ENCODE data around the gene CAPG. TPM values are rescaled to one million over a fixed set of nuclear protein-coding genes. Genes with fewer than 3 reads are reported as not detected.

Gene CAPG
- total RNA-seq, 1 experiment from 2014 or later: 202 TPM

DNA sequence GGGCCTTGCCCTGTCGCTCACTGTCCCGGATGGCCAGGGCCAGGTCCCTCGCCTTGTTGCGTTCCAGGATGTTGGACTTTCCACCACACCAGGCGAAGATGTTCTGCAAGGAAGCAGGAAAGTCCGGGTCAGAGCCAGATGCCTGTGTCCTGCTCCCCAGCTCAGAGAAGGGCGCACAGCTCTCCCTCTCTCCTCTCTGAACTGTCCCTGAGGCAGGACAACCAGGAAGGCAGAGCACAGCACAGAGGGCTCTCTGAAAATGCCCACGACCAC, 11.0 kb downstream of the CAPG start:
- in situ Hi-C loops (cut with HindIII; ENCODE audit: low pct_unique_long_range_greater_than_20kb, low sequenced_read_pairs) (no loop called here), intact Hi-C loops (cut with micrococcal nuclease; ENCODE audit: unreplicated experiment) (no loop called here)
- DNase-seq (ENCODE audit: low read depth, low spot score): no peak
- ChIA-PET POLR2A (no interaction called here), CTCF (no interaction called here)
- no peaks in the 10 kb centered on the region for H3K4me1 ChIP-seq (ENCODE audit: control insufficient read depth, insufficient read depth, low read length)
- TF ChIP-seq SIN3A (IDR thresholded peaks at IDR 0.05; ENCODE audit: borderline replicate concordance, insufficient read depth, low read depth, low read length): no peak
- TF ChIP-seq TCF7L2 (IDR thresholded peaks at IDR 0.05; ENCODE audit: low read depth, low read length): no peak
- TF ChIP-seq POLR2AphosphoS5 (IDR thresholded peaks at IDR 0.05; ENCODE audit: low read depth, low read length): no peak
- TF ChIP-seq, protein P1, sequence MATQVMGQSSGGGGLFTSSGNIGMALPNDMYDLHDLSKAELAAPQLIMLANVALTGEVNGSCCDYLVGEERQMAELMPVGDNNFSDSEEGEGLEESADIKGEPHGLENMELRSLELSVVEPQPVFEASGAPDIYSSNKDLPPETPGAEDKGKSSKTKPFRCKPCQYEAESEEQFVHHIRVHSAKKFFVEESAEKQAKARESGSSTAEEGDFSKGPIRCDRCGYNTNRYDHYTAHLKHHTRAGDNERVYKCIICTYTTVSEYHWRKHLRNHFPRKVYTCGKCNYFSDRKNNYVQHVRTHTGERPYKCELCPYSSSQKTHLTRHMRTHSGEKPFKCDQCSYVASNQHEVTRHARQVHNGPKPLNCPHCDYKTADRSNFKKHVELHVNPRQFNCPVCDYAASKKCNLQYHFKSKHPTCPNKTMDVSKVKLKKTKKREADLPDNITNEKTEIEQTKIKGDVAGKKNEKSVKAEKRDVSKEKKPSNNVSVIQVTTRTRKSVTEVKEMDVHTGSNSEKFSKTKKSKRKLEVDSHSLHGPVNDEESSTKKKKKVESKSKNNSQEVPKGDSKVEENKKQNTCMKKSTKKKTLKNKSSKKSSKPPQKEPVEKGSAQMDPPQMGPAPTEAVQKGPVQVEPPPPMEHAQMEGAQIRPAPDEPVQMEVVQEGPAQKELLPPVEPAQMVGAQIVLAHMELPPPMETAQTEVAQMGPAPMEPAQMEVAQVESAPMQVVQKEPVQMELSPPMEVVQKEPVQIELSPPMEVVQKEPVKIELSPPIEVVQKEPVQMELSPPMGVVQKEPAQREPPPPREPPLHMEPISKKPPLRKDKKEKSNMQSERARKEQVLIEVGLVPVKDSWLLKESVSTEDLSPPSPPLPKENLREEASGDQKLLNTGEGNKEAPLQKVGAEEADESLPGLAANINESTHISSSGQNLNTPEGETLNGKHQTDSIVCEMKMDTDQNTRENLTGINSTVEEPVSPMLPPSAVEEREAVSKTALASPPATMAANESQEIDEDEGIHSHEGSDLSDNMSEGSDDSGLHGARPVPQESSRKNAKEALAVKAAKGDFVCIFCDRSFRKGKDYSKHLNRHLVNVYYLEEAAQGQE (IDR thresholded peaks at IDR 0.05; ENCODE audit: insufficient read depth in 1 of 2, low read depth in 2 of 2, low read length in 1 of 2): no peak
- TF ChIP-seq, protein P2, sequence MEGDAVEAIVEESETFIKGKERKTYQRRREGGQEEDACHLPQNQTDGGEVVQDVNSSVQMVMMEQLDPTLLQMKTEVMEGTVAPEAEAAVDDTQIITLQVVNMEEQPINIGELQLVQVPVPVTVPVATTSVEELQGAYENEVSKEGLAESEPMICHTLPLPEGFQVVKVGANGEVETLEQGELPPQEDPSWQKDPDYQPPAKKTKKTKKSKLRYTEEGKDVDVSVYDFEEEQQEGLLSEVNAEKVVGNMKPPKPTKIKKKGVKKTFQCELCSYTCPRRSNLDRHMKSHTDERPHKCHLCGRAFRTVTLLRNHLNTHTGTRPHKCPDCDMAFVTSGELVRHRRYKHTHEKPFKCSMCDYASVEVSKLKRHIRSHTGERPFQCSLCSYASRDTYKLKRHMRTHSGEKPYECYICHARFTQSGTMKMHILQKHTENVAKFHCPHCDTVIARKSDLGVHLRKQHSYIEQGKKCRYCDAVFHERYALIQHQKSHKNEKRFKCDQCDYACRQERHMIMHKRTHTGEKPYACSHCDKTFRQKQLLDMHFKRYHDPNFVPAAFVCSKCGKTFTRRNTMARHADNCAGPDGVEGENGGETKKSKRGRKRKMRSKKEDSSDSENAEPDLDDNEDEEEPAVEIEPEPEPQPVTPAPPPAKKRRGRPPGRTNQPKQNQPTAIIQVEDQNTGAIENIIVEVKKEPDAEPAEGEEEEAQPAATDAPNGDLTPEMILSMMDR (IDR thresholded peaks at IDR 0.05): no peak
- ATAC-seq: no peak
- H3K36me3 ChIP-seq (ENCODE audit: control insufficient read depth, insufficient read depth, low read length): no peaks in the 10 kb centered on the region
- no peak overlapping the region for H3K27ac ChIP-seq (ENCODE audit: low read length)
- H3K4me3 ChIP-seq (ENCODE audit: low read depth in 2 of 2, low read length in 2 of 2): no peak overlapping the region
- H3K27me3 ChIP-seq (ENCODE audit: control insufficient read depth, insufficient read depth, low read length): no peaks in the 10 kb centered on the region
- no peaks in the 10 kb centered on the region; the same call in 1 of the 2 replicates for H3K9me3 ChIP-seq (ENCODE audit: control insufficient read depth, insufficient read depth, low read depth, low read length)
- no TSS peak for BruUV-seq (replicated peaks)

DNA sequence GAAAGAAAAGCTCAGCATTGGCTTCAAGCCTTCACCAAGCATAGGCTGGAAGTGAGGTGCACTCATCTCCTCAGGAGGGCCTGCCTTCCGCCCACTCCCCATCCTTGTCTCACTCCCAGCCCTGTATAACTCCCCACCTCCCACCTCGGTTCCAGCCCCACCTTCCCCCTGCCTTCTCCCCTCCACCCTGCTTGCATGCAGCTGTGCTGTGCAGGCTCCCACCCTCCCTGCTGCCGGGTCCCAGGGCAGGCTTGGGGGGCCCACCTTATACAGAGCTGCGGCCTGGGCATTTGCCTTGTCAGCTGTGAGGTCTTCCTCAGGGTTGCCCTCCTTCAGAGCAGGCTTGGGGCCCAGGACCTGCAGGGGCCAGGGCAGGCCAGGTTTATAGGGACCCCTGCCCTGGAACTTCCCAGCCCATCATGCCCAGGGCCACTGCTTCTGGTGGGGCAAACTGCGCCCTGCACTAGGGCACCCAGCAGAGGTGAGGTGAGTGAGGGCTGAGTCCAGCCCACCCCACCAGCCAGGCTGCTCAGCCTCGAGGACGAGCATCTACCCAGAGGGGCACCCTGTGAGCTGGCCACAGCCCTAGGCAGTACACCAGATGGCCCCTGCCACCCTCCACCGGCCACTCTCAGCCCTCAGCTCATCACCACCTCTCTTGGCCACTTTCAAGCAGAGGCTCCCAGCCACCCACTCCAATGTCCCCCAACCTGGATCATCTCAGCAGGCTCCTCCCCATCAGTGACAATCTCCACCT, 11.6 kb downstream of the CAPG start:
- intact Hi-C loops (cut with micrococcal nuclease; ENCODE audit: unreplicated experiment) (no loop called here), in situ Hi-C loops (cut with HindIII; ENCODE audit: low pct_unique_long_range_greater_than_20kb, low sequenced_read_pairs) (no loop called here)
- no peak for DNase-seq (ENCODE audit: low read depth, low spot score)
- no TSS peak for BruUV-seq (replicated peaks)
- Histone ChIP-seq H3K4me3 (ENCODE audit: low read depth in 2 of 2, low read length in 2 of 2) (no peak overlapping the region), H3K27ac (ENCODE audit: low read length) (no peak overlapping the region), H3K9me3 (ENCODE audit: control insufficient read depth, insufficient read depth, low read depth, low read length) (no peaks in the 10 kb centered on the region), H3K4me1 (ENCODE audit: control insufficient read depth, insufficient read depth, low read length) (no peaks in the 10 kb centered on the region), H3K27me3 (ENCODE audit: control insufficient read depth, insufficient read depth, low read length) (no peaks in the 10 kb centered on the region), H3K36me3 (ENCODE audit: control insufficient read depth, insufficient read depth, low read length) (no peaks in the 10 kb centered on the region)
- TF ChIP-seq TCF7L2 (IDR thresholded peaks at IDR 0.05; ENCODE audit: low read depth, low read length): no peak
- no peak for TF ChIP-seq SIN3A (IDR thresholded peaks at IDR 0.05; ENCODE audit: borderline replicate concordance, insufficient read depth, low read depth, low read length)
- TF ChIP-seq, protein P2 (IDR thresholded peaks at IDR 0.05): no peak
- ChIA-PET CTCF (interaction anchor here (0.6 kb wide), 1 partner anchor 308 kb away, joined by 3 read pairs; no protein-coding TSS in a partner anchor), POLR2A (no interaction called here)
- ATAC-seq: no peak

Measured in Panc1 (cell line).